Smooth muscle cell (in vitro differentiated cells): ENCODE data around the gene ENHO. TPM values are rescaled to one million over a fixed set of nuclear protein-coding genes. Genes with fewer than 3 reads are reported as not detected.

ENCODE experiments used
- DNase-seq: peaks from one replicate; lab custom pipeline; 2025; ENCODE audit not compliant: unreplicated experiment; lab: John Stamatoyannopoulos, UW
- H2AFZ ChIP-seq: fragments of 200-600 bp; sonication (generic); 2 replicates; pipeline ENCODE4 v1.6.0; 2016; ENCODE audit warnings: antibody characterized with exemption, low read depth, mild to moderate bottlenecking
- H3F3A ChIP-seq: fragments of 200-600 bp; sonication (generic); 2 replicates; pipeline ENCODE4 v1.6.0; 2017; ENCODE audit warnings: antibody characterized with exemption, low read depth
- H3K27ac ChIP-seq: fragments of 200-600 bp; sonication (generic); 2 replicates; pipeline ENCODE4 v1.5.1; 2016; ENCODE audit warnings: low read depth, mild to moderate bottlenecking
- H3K27me3 ChIP-seq: fragments of 200-600 bp; sonication (generic); 2 replicates; pipeline ENCODE4 v1.6.1; 2016; ENCODE audit warnings: low read depth, mild to moderate bottlenecking
- H3K36me3 ChIP-seq: fragments of 200-600 bp; sonication (generic); 2 replicates; pipeline ENCODE4 v1.5.1; 2016; ENCODE audit warnings: low read depth
- H3K4me1 ChIP-seq: fragments of 200-600 bp; sonication (generic); 2 replicates; pipeline ENCODE4 v1.5.1; 2016; ENCODE audit warnings: low read depth
- H3K4me2 ChIP-seq: fragments of 200-600 bp; sonication (generic); 2 replicates; pipeline ENCODE4 v1.6.0; 2016; ENCODE audit warnings: mild to moderate bottlenecking
- H3K4me3 ChIP-seq: fragments of 200-600 bp; sonication (generic); 2 replicates; pipeline ENCODE4 v1.5.1; 2016; ENCODE audit warnings: mild to moderate bottlenecking
- H3K79me2 ChIP-seq: fragments of 200-600 bp; sonication (generic); 2 replicates; pipeline ENCODE4 v1.6.0; 2016; ENCODE audit warnings: low read depth, mild to moderate bottlenecking
- H3K9ac ChIP-seq: fragments of 200-600 bp; sonication (generic); 2 replicates; pipeline ENCODE4 v1.6.0; 2016; ENCODE audit warnings: low read depth
- H3K9me3 ChIP-seq: fragments of 200-600 bp; sonication (generic); replicated peaks from 2 replicates; pipeline ENCODE4 v1.5.1; 2016; ENCODE audit warnings: low read depth
- H4K20me1 ChIP-seq: fragments of 200-600 bp; sonication (generic); 2 replicates; pipeline ENCODE4 v1.6.0; 2016; ENCODE audit warnings: low read depth
- CTCF ChIP-seq: fragments of 200-600 bp; sonication (generic); IDR thresholded peaks from 2 replicates; pipeline ENCODE4 v1.5.1; 2017; ENCODE audit warnings: borderline replicate concordance, mild to moderate bottlenecking, antibody characterized with exemption; ENCODE audit not compliant: insufficient read depth, poor library complexity, severe bottlenecking
- WGBS: methylation state at CpG from one replicate; pipeline ENCODE4 v1.1.7; 2016; ENCODE audit warnings: low lambda C conversion rate; 5-methylcytosine and 5-hydroxymethylcytosine counted together
- polyA plus RNA-seq: library from polyadenylated mRNA; unstranded; fragments of >200 nt; fragmentation: Nextera tagmentation; extraction: Ambion mirVana; gene quantifications from 2 replicates; pipeline ENCODE4 v1.2.1, GENCODE V29; 2016
- total RNA-seq: library from RNA; depleted of rRNA; stranded (reverse); fragments of >200 nt; gene quantifications from 2 replicates; pipeline ENCODE4 v1.2.3, GENCODE V29; 2014

ENHO gene
- total and polyA plus RNA-seq, 2 experiments from 2014 or later, result 0.97 TPM; not detected in 1

GRCh38 chr9:34512131-34513078 lies 10.4 kb downstream of the ENHO start:
- no peak for DNase-seq
- no peak overlapping the region for H3K4me2 ChIP-seq
- H3K9ac ChIP-seq, result no peak overlapping the region

GRCh38 chr9:34510497-34511468 lies 12.0 kb downstream of the ENHO start:
- Histone ChIP-seq H3K9me3 (no peaks in the 10 kb centered on the region), H3F3A (no peaks in the 10 kb centered on the region), H3K4me3 (no peak overlapping the region), H4K20me1 (no peaks in the 10 kb centered on the region), H3K79me2 (no peaks in the 10 kb centered on the region), H2AFZ (no peak overlapping the region), H3K36me3 (no peaks in the 10 kb centered on the region), H3K9ac (no peak overlapping the region), H3K27ac (no peak overlapping the region), H3K4me1 (peaks cover 16% of the 10 kb centered on the region), H3K27me3 (no peaks in the 10 kb centered on the region), H3K4me2 (no peak overlapping the region)
- no peak for DNase-seq
- 84% methylated on average over 13 of the region's 13 CpGs for WGBS
- TF ChIP-seq CTCF, result no peak

More at GRCh38 chr9:34512131-34513078, 10.4 kb downstream of the ENHO start:
- no peaks in the 10 kb centered on the region for H3K36me3 ChIP-seq
- H3K79me2 ChIP-seq, result no peaks in the 10 kb centered on the region
- no peak overlapping the region for H3K4me3 ChIP-seq
- peaks cover 16% of the 10 kb centered on the region for H3K4me1 ChIP-seq
- no peak overlapping the region for H3K27ac ChIP-seq
- no peaks in the 10 kb centered on the region for H3K9me3 ChIP-seq
- H4K20me1 ChIP-seq, result no peaks in the 10 kb centered on the region
- H3K27me3 ChIP-seq, result no peaks in the 10 kb centered on the region
- no peak overlapping the region for H2AFZ ChIP-seq
- H3F3A ChIP-seq, result no peaks in the 10 kb centered on the region
- no peak for TF ChIP-seq CTCF
- WGBS, result 56% methylated on average over 9 of the region's 9 CpGs

GRCh38 chr9:34508951-34509350 lies 13.8 kb downstream of the ENHO start:
- Histone ChIP-seq H3K9me3 (no peaks in the 10 kb centered on the region), H4K20me1 (no peaks in the 10 kb centered on the region), H3K36me3 (no peaks in the 10 kb centered on the region), H3K9ac (no peak overlapping the region), H3K27me3 (no peaks in the 10 kb centered on the region), H3K79me2 (no peaks in the 10 kb centered on the region), H2AFZ (no peak overlapping the region), H3F3A (no peaks in the 10 kb centered on the region), H3K4me2 (no peak overlapping the region), H3K27ac (no peak overlapping the region), H3K4me1 (peaks cover 13% of the 10 kb centered on the region), H3K4me3 (no peak overlapping the region)
- no peak for DNase-seq
- WGBS, result 93% methylated on average over 3 of the region's 3 CpGs
- no peak for TF ChIP-seq CTCF
